ENCODE measurements around the gene RREB1.

- no peak for TF ChIP-seq FOXA1 (IDR thresholded peaks at IDR 0.05)
- no peak for TF ChIP-seq TARDBP (IDR thresholded peaks at IDR 0.05)
- TF ChIP-seq ZNF384 (IDR thresholded peaks at IDR 0.05), result no peak
- TF ChIP-seq SP1 (IDR thresholded peaks at IDR 0.05), result no peak
- no peak for TF ChIP-seq LEF1 (IDR thresholded peaks at IDR 0.05; ENCODE audit: borderline replicate concordance)
- TF ChIP-seq NFRKB (IDR thresholded peaks at IDR 0.05), result no peak
Observed at GRCh38 chr6:7247179-7247456, 139.4 kb downstream of the RREB1 start.
